Measurements from ENCODE around the gene PLXND1. TPM values are rescaled to one million over a fixed set of nuclear protein-coding genes. Genes with fewer than 3 reads are reported as not detected.

The PLXND1 gene
- total RNA-seq, 1 experiment from 2014 or later, result 26.3 TPM

DNA sequence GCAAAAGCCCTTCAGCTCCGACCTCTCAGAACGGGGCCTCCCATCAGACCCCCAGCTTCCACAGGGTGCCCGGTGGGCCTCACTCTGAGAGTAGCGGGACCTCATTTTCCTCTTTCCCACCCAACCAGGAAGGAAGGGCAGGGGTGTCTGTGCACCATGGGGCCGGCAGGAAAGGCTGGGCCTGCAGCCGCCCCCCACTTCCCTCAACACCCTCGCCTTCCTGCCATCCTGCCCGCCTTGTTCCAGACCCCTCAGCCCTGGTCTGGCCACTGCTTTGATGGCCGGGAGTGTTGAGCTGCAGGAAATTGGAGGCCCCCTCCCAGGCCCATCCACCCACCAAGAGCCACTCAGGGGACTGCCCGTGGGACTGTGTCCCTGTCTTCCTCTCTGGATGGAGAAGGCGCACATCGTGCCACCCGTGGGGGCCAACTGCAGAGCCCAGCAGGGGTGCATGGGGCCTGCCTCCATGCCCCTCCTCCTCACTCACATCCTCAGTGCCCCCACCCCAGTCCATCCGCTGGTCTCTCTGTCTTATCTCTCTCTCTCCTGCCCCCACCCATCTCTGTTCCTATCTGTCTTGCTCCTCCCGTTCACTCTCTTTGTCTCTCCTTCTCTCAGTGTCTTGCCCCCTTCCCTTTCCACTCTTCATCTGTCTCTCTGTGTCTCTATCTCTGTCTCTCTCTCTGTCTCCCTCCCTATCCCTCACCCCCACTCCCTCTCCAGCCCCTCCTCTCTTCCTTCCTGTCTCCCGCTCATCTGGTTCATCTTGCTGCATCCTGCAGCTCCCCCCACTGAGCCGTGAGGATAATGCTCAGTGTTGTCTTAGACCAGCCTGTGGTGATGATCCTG lies 1.8 kb upstream of the PLXND1 start:
- intact Hi-C loops (cut with micrococcal nuclease; ENCODE audit: unreplicated experiment), result loop anchor here (5.0 kb wide), 1 partner anchor 116 kb away; no protein-coding TSS in a partner anchor
- Mint-ChIP-seq H3K4me1 (ENCODE audit: low read depth, unreplicated experiment) (peaks cover 18% of the 10 kb centered on the region), H3K4me3 (ENCODE audit: unreplicated experiment) (peak overlapping the region; percentile 14), H3K36me3 (ENCODE audit: insufficient read depth, unreplicated experiment) (peaks cover 7% of the 10 kb centered on the region), H3K9me3 (ENCODE audit: unreplicated experiment) (no peaks in the 10 kb centered on the region), H3K27me3 (ENCODE audit: insufficient read depth, unreplicated experiment) (no peaks in the 10 kb centered on the region), H3K27ac (ENCODE audit: unreplicated experiment) (no peak overlapping the region)
- BruUV-seq (replicated peaks), result no TSS peak
- Histone ChIP-seq H3K36me3 (ENCODE audit: control insufficient read depth, insufficient read depth, low read length) (no peaks in the 10 kb centered on the region), H3K27me3 (replicated peaks; ENCODE audit: control insufficient read depth, insufficient read depth, low read length) (no peaks in the 10 kb centered on the region), H3K4me3 (ENCODE audit: low read depth, low read length) (no peak overlapping the region), H3K4me1 (peaks cover 32% of the 10 kb centered on the region), H3K9me3 (no peaks in the 10 kb centered on the region)
- no peak for TF ChIP-seq CTCF (IDR thresholded peaks at IDR 0.05; ENCODE audit: insufficient read depth in 1 of 2, low read depth in 1 of 2, low read length in 1 of 2, severe bottlenecking in 1 of 2, unreplicated experiment in 1 of 2)
- ChIA-PET CTCF (no interaction called here), POLR2A (no interaction called here)
- no peak for DNase-seq

DNA sequence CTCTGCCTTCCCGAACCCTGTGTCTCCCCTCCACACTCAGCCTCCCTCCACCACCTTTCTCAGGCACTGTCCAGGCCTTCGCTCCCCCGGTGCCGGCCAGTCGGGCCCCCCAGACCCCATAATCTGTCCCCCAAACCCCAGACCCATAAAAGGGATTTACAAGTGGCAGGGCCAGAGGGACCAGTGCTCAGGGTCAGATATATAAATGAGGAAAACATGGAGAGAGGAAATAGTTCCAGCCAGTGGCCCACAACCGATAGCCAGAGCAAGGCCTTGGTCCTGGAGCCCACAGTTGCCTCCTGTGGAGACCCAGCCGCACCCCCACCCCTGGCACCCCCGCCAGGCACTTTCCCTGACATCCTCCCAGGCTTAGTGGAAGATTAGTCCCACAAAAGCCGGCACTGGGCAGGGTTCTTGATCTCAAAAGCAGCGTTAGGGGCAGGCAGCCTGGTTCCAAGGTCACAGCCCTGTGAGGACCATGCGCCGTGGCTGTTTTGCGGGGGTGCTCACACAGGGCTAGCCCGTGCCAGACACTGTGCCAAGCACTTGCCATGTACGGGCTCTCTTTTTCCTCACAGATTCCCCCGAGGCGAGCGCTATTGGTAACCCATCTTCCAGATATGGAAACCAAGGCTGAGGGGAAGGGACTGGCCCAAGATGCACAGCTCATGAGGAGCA lies 1.1 kb upstream of the PLXND1 start:
- no peak for TF ChIP-seq CTCF (IDR thresholded peaks at IDR 0.05; ENCODE audit: insufficient read depth in 1 of 2, low read depth in 1 of 2, low read length in 1 of 2, severe bottlenecking in 1 of 2, unreplicated experiment in 1 of 2)
- peaks cover 18% of the 10 kb centered on the region for H3K4me1 Mint-ChIP-seq (ENCODE audit: low read depth, unreplicated experiment)
- H3K4me1 ChIP-seq, result peaks cover 29% of the 10 kb centered on the region
- no peaks in the 10 kb centered on the region for H3K27me3 ChIP-seq (replicated peaks; ENCODE audit: control insufficient read depth, insufficient read depth, low read length)
- ChIA-PET CTCF (interaction anchor here (0.9 kb wide), 1 partner anchor 224 kb away, joined by 3 read pairs; no protein-coding TSS in a partner anchor), POLR2A (no interaction called here)
- peak overlapping the region; percentile 43 for H3K27ac Mint-ChIP-seq (ENCODE audit: unreplicated experiment)
- H3K36me3 ChIP-seq (ENCODE audit: control insufficient read depth, insufficient read depth, low read length), result no peaks in the 10 kb centered on the region; the same call in 1 of the 2 replicates
- no TSS peak for BruUV-seq (replicated peaks)
- peaks cover 7% of the 10 kb centered on the region for H3K36me3 Mint-ChIP-seq (ENCODE audit: insufficient read depth, unreplicated experiment)
- no peaks in the 10 kb centered on the region for H3K9me3 ChIP-seq
- H3K4me3 Mint-ChIP-seq (ENCODE audit: unreplicated experiment), result peak overlapping the region; percentile 96
- no peaks in the 10 kb centered on the region for H3K9me3 Mint-ChIP-seq (ENCODE audit: unreplicated experiment)
- no peak for DNase-seq
- H3K4me3 ChIP-seq (ENCODE audit: low read depth, low read length), result peak overlapping the region; percentile 77
- no peaks in the 10 kb centered on the region for H3K27me3 Mint-ChIP-seq (ENCODE audit: insufficient read depth, unreplicated experiment)
- intact Hi-C loops (cut with micrococcal nuclease; ENCODE audit: unreplicated experiment), result loop anchor here (5.0 kb wide), 1 partner anchor 115 kb away; no protein-coding TSS in a partner anchor

DNA sequence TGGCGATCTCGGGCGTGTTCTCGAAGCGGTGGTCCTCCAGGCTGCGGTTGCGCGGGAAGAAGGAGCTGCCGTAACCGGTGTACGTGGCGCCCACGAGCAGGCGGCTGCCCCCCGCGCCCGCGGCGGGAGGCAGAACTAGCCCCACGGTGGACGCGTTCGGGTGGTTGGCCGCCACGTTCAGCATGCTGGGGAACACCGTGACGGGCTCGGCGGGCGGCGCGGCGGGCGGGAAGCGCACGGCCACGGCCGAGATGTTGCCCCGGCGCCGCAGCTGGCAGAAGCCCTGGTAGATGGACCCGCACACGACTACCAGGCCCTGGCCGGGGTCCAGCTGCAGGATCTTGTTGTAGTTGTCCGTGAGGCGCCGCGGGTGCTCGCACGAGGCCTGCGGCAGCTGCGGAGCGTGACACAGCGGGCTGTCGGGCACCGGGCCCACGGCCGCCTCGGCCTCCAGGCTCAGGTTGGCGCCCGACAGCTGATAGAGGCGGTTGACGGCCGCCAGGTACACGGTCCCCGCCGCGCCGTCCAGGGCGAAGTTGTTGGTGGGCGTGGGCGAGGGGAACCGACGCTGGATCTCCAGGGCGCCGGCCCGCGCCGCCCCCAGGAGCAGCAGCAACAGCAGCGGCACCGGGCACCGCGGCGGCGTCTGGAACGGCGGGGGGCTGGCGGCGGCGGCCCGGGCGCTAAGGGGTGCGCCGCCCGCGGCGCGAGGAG lies 397 bp downstream of the PLXND1 start:
- ChIA-PET CTCF (interaction anchor here (1.2 to 1.9 kb wide), 3 partner anchors 21 to 290 kb away, joined by 3 to 11 read pairs (median 6); a partner anchor contains a TSS), POLR2A (interaction anchor here (0.6 kb wide), 2 partner anchors 20 to 177 kb away, joined by 3 to 6 read pairs; no protein-coding TSS in a partner anchor)
- Mint-ChIP-seq H3K4me1 (ENCODE audit: low read depth, unreplicated experiment) (peaks cover 18% of the 10 kb centered on the region), H3K9me3 (ENCODE audit: unreplicated experiment) (no peaks in the 10 kb centered on the region), H3K36me3 (ENCODE audit: insufficient read depth, unreplicated experiment) (peaks cover 7% of the 10 kb centered on the region), H3K27me3 (ENCODE audit: insufficient read depth, unreplicated experiment) (no peaks in the 10 kb centered on the region), H3K4me3 (ENCODE audit: unreplicated experiment) (peak overlapping the region; percentile 96), H3K27ac (ENCODE audit: unreplicated experiment) (peak overlapping the region; percentile 47)
- peak overlapping the region; percentile 44 for H3K4me3 ChIP-seq (ENCODE audit: low read depth, low read length)
- intact Hi-C loops (cut with micrococcal nuclease; ENCODE audit: unreplicated experiment), result loop anchor here (1.0 to 5.0 kb wide), 2 partner anchors 20 to 114 kb away; no protein-coding TSS in a partner anchor
- H3K27me3 ChIP-seq (replicated peaks; ENCODE audit: control insufficient read depth, insufficient read depth, low read length), result no peaks in the 10 kb centered on the region
- H3K36me3 ChIP-seq (ENCODE audit: control insufficient read depth, insufficient read depth, low read length), result no peaks in the 10 kb centered on the region; the same call in 1 of the 2 replicates
- BruUV-seq (replicated peaks), result no TSS peak
- TF ChIP-seq CTCF (IDR thresholded peaks at IDR 0.05; ENCODE audit: insufficient read depth in 1 of 2, low read depth in 1 of 2, low read length in 1 of 2, severe bottlenecking in 1 of 2, unreplicated experiment in 1 of 2), result no peak
- H3K9me3 ChIP-seq, result no peaks in the 10 kb centered on the region
- H3K4me1 ChIP-seq, result peaks cover 16% of the 10 kb centered on the region
- peak in 1 of 2 experiments; percentile 43 for DNase-seq

Data from Caco-2 (cell line).